GM18505 (cell line): ENCODE measurements around the gene TICRR.

ENCODE experiments used
- ATAC-seq: cut with Tn5 transposase; IDR thresholded peaks from one replicate; pipeline ENCODE4 v1.9.1; 2021; ENCODE audit not compliant: unreplicated experiment
- POLR2A ChIP-seq: IDR thresholded peaks from 4 replicates; pipeline ENCODE4 v1.6.1; 2011; ENCODE audit warnings: borderline replicate concordance; ENCODE audit not compliant: insufficient read depth, insufficient read length; ENCODE audit errors: extremely low read depth

Gene TICRR

DNA sequence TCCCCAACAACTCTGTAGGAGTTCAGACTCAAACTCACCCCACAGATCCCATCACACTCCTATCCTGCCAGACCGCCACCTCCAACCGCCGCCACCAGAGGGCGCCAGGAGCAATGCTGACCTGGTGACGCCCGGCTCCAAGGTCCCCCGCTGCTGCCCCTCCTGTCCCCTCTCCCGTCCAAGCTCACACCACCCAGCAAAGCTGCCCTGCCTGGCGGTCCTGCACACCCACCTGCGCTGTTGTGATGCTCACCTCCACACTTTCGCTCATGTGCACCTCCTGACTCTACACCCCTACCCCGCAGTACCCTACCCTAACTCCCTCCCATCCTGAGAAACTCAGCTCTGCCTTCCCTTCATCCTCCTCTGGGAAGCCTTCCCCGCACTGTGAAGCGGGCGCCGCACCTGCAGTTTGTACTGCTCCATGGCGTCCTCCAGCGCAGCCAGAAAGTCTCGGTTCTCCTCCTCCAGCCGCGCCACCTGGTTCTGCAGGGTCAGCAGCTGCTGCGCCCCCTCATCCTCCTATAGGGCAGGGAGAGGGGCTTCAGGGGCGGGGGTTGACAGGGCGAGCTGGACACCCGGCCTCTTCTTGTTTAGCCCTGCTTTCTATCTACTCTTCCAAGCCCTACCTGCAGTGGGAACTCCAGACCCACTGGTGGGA, 72.1 kb downstream of the TICRR start:
- no peak for TF ChIP-seq POLR2A
- peak; percentile 52 for ATAC-seq

DNA sequence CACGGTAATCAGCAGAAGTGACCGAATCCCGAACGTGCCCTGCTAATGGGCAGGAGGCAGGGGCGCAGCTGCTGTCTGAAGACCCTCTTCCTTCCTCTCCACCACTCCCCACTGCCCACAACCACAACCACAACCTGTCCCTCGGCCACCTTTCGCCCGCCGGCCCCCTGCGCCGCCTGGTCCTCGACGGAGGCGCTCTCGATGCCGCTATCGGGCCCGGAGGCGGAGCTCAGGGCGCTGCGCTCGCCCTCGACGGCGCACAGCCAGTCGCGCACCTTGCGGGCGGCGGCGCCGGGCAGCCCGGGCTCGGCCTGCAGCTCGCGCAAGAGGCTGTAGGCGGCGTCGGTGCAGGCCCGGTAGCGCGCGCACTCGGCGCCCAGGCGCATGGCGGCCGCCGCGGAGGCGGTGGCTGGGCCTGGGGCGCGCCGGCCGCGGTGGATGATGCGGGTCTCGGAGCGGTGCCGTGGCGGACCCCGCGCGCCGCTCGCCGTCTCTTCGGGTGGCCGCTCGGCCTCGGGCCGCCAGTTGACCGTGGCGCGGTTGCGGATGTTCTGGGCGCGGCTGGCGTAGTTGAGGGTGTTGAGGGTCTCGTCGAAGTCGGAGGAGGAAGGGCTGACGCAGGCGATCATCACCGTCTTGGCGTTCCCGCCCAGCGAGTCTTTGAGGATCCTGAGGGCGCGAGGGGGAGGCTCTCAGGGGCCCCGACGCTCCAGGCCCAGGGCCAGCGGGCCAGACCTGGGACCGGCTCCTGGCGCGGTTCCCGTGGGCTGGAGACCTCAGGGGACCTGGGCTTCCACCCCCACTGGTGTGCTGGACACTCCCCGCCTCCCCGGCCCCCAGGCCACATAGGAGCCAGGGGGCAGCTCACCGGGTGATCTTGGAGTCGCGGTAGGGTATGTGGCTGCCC, 73.1 kb downstream of the TICRR start:
- ATAC-seq: no peak
- no peak for TF ChIP-seq POLR2A

DNA sequence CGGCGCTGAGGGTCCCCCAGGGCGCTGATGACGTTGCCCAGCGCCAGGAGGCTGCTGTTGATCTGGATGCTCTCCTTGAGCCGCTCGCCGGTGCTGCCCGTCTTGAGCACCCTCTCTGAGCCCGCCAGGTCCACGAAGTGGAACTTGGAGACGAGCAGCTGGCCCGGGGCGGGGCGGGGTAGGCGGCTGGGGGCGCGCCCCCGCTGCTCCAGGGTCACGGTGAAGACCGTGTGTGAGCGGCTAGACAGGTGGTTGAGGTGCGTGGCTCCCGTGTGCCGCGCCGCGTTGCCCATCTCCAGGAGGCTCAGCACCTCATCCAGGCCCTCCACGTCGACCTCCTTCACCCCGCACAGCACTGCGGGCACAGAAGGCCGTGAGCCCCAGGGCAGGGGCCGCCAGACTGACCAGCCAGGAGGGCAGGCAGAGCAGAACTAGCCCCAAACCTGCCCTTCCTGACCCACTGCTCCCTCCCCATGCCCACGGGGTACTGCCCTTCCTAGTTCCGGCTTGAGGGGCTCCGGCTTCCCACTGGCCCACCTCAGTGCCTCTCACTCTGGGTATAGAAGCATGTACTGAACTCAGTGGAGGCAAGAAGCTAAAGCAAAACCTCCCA, 73.8 kb downstream of the TICRR start:
- no peak for TF ChIP-seq POLR2A
- no peak for ATAC-seq

DNA sequence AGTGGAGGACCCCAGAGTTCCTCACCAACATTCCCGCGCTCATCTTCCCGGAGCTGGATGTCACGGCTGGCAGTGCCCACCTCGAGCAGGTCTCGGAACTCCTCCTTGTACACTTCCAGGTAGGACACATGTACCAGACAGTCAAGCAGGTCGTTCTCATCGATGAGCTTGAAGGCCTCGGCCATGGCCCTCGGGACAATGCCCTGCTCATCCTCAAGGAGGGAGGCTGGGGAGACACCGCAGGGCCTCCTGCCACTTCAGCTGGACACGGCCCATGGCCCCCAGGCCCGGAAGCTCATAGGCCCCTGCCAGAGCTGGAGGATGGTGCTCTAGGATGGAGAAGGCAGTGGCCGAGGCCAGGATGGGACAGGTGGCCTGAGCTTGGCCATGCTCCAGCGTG, 74.4 kb downstream of the TICRR start:
- no peak for ATAC-seq
- TF ChIP-seq POLR2A: no peak

DNA sequence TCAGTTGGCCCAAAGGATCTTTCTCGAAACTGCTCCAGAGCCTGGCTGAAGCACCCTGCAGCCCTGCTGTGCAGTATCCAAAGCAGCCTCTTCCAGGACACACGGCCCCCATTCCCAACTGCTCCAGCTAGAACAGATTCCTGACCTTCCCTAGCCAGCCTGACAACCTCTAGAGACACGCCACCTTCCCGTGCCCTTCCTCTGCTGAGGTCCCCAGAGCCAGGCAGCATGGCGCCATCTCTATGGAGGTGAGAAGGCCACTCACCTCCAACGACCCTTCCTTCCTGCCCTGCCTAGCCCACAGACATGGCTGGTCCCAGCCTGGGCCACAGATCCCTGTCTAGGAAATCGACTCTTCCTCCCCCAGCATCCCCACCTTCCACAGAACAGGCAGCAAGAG, 76.9 kb downstream of the TICRR start:
- no peak for TF ChIP-seq POLR2A
- ATAC-seq: no peak

DNA sequence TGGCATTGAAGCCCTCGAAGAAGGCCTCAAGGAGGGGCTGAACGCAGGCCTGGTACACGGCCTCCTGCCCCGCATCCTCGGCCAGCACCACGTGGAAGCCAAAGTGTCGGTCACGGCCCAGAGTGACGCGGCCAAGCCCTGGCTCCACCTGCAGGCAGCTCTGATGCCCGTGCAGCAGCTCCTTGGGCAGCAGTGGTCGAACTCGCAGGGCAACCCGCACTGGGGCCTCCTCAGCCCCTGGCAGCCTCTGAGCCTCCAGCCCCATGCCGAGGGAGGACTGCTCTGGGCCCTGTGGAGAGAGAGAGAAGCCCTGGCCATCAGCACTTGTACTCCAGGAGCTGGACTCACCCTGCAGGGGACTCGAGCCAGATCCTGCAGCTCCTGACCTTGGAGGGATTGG, 77.4 kb downstream of the TICRR start:
- no peak for TF ChIP-seq POLR2A
- no peak for ATAC-seq

DNA sequence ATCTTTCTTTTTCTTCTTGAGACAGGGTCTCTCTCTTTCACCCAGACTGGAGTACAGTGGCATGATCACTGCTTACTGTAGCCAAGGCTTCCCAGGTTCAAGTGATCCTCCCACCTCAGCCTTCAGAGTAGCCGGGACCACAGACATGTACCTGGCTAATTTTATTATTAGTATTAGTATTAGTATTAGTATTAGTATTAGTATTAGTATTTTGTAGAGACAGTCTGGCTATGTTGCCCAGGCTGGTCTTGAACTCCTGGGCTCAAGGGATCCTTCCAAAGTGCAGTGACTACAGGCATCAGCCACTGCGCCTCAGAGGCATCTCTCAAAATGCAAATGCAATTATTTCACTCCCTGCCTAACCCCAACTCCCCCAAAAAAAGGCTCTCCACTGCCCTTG, 78.3 kb downstream of the TICRR start:
- no peak for ATAC-seq
- no peak for TF ChIP-seq POLR2A

DNA sequence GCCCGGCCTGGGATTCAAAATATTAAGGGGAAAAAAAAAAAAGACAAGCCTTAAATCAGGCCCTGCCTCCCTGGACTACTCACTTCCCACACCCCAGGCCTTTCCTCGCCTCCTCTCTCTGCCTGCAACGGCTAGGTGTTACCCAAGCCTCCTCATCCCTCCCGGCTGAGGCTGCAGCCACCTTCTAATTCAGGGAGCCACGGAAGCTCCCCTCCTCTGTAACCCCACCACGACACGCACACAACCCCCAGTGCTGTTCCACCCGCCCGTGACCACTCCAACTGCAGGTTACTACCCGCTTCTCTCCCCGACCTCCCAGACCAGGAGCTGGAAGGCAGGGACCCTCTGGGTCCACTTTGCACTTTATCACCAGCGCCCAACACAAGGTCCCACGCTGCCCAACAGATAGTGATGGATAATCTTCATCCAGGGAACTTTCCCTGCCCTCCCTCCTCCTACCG, 79.1 kb downstream of the TICRR start:
- ATAC-seq: no peak

DNA sequence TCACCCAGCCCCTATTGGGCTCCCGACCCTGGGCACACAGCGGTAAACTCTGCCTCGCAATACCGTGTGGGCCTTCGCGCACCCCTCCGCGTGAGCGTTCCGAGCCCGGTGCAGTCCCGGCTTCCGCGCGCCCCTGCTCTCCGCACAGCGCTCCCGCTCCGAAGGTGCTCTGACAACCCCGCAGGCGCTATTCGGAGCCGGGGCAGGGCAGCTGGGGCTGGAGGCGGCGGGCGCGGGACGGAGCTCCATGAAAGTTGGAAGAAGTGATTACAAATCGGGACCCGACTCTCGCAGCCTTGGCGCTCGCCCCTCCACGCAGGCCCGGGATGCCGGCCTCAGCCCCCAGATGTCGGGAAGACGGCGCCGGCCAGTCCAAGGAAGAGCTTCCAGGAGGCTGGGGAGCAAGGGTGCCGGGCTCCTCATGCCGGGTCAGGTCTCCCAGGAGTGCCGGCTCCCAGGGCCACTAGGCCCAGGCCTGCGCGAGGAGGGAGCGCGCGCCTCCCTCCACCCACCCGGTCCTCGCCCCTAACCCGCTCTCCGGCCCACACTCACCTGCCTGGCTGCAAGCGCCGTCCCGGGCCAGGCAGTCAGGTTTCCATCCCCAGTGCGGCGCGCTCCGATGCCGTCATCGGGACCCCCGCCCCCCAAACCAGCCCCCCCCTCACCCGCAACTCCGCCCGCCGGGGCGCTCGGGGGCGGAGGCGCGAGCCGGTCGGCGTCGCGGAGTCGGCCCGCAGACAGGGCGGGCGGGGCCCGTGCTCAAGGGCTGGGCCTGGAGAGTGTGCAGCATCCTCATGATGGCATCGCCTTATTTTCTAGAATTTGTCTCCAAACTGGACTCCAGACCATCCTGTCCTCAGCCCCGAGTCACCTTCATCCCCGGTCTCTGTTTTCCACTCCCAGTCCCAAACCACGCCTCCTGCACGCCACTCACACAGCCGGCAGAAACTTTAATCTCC, 79.9 kb downstream of the TICRR start, which contains the start of gene KIF7:
Gene KIF7 (minus strand): TSS at position 621 of the 959 bp plus-strand sequence. CDS start 2,537 bp downstream, outside the sequence.
- TF ChIP-seq POLR2A: no peak
- no peak for ATAC-seq

More for the DNA sequence above, 79.1 kb downstream of the TICRR start:
- TF ChIP-seq POLR2A: no peak

DNA sequence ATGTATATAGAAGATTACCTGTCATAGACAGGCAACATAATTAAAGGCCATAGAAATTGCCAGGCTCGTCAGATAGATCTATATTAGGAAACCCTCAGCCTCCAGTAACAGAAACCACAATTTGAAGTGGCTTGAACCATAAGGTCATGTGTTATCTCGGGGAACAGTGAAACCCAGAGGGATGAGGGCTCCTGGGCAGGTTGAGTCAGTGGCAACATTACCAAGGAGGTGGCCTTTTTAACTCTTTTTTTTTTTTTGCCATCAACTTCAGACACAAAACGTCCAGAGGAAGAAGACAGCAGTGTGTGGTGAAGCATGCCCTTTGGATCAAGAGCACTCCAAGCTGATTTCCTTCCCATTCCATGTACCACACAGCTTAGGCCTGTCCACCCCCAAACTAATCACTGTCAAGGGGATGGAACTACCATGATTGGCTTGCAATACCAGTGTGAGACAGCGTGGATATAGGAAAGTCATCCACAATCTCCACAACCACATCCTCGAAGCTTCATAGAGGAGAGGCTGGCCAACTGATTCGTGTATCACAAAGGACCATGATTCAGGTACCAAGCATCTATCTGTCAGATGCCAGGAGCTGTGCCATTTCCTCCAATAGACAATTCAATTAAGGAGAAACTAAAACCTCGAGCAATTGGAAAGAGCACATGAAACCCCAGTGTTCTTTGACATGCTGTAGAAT, 81.0 kb downstream of the TICRR start:
- TF ChIP-seq POLR2A: no peak
- ATAC-seq: no peak

DNA sequence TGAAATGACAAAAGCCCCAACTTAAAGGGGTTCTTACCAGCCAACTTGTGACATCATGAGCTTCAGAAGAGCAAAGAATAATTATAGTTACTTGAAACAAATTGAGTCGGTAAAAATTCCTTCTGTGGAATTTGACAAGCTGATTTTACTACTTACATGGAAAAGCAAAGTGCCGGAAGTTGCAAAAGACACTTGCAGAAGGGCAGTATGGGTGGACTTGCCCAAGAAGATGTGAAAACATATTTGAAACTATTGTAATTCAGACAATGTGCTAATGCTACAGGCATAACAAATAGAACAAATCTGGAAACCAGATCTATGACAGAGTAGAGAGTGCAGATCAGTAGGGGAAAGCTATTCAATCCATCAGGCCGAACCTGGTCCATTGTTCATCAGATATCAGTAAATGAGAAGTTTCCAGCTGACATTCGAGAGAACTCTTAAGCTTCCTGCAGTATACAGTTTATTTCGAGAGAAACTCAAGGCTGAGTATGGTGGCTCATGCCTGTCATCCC, 82.5 kb downstream of the TICRR start:
- ATAC-seq: no peak
- TF ChIP-seq POLR2A: no peak

DNA sequence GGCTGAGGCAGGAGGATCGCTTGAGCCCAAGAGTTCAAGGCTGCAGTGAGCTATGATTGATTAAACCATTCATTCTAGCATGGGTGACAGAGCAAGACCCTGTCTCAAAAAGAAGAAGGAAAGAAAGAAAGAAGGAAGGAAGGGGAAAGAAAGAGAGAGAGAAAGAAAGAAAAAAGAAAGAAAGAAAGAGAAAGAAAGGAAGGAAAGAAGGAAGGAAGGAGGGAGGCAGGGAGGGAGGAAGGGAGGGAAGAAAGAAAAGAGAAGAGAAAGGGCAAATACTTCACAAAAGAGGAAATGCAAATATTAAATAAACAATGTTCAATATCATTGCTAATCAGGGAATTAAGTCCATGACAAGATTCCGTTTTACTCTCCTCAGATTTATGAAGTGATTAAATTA, 84.0 kb downstream of the TICRR start:
- TF ChIP-seq POLR2A: no peak

DNA sequence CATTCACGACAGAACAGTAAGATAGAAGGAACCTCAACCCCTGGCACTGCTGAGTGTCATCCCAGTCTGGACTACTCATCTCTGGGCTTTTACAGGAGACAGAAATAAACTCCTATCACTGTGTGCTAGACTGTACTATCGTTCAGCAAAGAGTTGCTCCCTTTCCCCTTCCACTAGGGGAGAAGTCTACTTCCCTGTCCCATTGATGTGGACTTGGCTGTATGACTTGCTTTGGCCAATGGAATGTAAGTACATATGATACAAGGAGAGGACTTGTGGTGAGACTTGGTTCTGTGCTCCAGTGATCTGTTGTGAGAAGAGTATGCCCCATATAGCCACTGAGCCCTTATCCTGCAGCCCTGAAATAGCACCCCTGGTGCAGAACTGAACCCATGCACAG, 85.3 kb downstream of the TICRR start:
- TF ChIP-seq POLR2A: no peak
- ATAC-seq: no peak

More for the DNA sequence above, 84.0 kb downstream of the TICRR start:
- no peak for ATAC-seq
